HL-60/S4 treated with retinoic acid at 250 ng/mL for 4 days and 3 days (cell line): ENCODE results near the gene LRRC27.
"Not testable (repeated sequence)": the region's sequence is repeated elsewhere in the genome, so short reads cannot be mapped to it uniquely, and the experiment has no call there.

Experiments used
- in situ Hi-C: fragments of 300-500 bp; cut with MboI; formaldehyde crosslinking; loops from 2 replicates; pipeline ENCODE4 v1.7.0; 2022; ENCODE audit warnings: low sequenced_read_pairs

Gene LRRC27

DNA sequence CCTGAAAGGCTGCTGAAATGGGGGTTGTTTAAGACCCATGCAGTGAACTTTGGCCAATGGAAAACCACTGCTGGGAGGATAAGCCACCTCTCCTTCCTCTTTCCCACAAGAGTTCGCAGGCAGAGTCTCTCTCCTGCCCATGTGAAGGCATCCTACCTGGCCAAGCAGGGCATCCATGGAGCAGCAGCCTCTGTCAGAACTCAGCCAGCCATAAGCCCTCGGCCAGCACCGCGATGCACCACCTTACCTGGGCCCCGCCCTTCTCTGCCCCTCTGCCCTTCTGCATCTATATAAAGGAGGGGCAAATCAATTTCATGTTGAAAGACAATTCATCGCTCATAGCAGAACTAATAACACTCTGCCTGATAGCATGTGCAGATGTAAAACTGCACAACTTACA lies 18.1 kb upstream of the LRRC27 start:
- in situ Hi-C loops: no loop called here

DNA sequence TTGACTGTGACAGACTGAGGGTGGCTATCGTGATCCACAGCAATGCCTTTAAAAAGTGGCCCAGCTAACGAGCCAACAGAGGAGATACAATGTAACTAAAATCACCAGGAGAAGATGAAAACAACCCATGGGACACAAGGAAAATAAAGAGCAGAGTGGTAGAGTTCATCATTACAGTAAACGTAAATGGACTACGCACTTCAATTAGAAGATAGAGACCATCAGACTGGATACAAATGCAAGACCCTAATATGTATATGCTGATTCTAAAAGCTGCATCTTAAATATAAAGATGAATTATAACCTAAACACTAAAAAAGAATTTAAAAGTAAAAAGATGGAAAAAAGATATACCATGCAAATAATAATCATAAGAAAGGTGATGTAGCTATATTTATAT lies 17.7 kb upstream of the LRRC27 start:
- in situ Hi-C loops: no loop called here

DNA sequence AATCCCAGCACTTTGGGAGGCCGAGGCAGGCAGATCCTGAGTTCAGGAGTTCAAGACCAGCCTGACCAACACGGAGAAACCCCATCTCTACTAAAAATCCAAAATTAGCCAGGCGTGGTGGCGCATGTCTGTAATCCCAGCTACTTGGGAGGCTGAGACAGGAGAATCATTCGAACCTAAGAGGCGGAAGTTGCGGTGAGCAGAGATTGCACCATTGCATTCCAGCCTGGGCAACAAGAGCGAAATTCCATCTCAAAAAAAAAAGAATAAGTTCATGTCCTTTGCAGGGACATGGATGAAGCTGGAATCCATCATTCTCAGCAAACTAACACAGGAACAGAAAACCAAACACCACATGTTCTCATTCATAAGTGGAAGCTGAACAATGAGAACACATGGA lies 17.1 kb upstream of the LRRC27 start:
- in situ Hi-C loops: not testable (repeated sequence)

DNA sequence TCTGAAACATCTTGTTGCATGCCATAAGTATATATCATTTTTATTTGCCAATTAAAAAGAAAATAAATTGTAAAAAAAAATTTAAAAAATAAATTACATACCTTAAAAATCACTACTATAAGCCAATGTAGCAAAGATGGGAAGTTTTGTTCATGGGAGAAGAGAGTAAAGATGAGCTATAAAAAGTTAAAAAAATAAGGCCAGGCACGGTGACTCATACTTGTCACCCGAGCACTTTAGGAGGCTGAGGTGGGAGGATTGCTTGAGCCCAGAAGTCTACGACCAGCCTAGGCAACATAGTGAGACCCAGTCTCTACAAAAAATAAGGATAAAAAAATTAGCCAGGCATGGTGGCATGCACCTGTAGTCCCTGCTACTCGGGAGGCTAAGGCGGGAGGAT lies 15.9 kb upstream of the LRRC27 start:
- in situ Hi-C loops: no loop called here

DNA sequence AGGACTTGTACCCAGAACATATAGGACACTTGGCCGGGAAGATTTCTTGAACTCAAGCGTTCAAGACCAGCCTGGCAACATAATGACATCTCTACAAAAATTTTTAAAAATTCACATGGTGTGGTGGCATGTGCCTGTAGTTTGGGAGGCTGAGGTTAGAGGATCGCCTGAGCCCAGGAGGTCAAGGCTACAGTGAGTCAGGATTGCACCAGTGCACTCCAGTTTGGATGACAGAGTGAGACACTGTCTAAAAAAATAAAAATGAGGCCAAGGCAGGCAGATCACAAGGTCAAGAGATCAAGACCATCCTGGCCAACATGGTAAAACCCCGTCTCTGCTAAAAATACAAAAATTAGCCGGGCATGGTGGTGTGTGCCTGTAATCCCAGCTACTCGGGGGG lies 14.5 kb upstream of the LRRC27 start:
- in situ Hi-C loops: not testable (repeated sequence)

DNA sequence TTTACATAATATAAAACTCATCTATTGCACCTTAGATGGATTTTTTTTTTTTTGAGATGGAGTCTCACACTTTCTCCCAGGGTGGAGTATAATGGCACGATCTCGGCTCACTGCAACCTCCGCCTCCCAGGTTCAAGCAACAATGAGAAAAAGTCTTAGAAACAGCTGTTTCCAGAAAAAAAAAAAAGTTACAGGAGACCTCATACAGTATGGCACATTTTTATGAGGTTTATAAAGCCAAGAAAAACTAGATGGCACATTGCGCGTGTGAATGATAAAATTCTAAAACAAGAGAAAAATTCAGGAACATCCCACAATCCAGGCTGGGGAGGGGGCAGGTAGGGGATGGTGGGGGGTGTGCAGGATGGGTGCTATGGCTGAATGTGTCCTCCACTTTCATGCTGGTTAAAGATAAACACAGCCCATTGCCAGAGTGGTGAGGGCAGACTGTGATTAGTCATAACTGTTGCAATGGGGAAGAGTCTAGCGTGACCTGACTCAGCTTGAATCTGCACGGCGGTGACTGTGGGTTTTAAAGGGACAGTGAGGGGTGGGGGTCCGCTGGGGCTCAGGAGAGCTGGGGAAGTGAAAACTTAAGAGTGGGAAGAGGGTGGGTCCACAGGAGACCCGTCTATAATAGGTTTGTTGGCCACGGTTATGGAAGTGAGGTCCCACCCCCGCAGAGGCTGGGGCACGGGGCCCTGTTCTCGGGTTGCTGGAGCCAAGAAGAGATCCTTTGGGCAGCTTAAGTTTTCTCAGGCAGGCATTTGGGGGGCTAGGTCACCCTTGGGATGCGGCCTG lies 11.9 kb upstream of the LRRC27 start:
- in situ Hi-C loops: no loop called here

DNA sequence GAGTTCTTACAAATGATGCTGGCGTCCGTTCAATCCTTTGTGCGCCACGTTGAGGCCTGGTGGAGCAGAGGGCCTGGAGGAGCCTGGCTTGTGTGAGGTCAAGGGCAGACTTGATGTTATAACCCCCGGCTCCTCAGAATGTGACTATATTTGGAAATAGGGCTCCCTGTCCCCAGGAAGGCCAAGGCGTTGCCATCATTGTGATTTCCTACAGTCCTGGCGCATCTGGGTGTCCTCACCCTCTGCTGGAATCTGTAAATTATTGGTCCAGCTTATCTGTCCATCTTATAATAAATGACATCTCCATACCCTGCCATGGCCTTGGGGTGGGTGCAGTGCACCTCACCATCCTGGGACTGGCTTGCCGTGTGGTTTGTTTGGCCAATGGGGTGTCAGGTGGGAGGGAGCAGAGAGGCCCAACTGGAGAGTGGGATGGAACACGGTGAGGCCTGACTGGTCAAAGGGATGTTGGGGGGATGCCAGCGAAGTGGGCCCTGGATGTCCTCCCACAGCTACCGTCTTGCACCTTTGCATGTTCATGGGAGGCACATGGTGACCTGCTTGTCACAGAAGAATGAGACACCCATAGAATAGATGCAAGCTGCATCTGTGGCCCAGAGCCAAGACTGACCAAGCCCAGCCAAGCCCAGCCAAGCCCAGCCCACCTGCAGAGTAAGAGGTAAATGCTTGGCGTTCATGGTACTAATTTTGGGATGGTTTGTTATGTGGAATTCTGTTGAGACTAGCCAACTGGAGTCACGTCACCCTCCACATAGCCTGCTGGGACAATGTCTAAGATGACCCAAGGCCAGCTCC lies 11.1 kb upstream of the LRRC27 start:
- in situ Hi-C loops: no loop called here

DNA sequence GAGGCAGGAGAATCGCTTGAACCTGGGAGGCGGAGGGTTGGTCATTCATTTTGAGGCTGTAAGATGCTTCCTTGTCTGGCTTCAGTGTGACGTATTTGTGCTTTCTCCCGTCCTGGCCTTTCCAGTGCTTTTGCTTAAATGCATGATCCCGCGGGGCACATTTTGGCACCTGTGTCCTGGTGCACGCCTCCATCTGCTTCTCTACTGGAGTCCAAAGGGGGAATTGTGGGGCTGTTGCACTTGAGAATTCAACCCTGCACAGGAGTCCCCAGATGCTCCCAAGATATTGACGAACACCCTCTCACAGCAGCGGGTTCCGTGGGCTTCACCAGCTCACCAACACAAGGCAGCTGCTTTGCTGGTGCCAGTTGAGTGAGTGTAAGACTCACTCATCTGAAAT lies 10.3 kb upstream of the LRRC27 start:
- in situ Hi-C loops: no loop called here

DNA sequence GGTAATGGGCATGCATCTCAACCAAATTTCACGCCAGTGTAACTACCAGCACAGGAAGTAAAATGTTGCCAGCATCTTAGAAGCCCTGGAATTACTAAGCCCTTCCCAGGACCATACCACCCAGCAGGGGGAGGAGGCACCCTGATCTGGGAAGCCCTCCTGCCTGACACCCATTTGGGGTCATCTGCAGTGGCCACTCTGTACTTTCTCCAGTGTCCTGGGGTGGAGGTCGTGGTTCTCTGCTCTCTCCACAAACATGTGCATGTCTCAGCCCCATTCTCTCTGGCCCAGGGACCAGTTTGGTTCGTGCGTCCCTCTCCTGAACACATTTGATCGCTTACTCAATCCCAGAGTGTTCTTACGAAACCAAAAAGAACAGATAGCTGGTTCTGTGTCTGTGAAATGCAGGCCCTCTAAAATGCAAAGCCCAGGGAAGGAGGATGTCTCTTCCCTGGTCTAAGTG lies 9.4 kb upstream of the LRRC27 start:
- in situ Hi-C loops: no loop called here

DNA sequence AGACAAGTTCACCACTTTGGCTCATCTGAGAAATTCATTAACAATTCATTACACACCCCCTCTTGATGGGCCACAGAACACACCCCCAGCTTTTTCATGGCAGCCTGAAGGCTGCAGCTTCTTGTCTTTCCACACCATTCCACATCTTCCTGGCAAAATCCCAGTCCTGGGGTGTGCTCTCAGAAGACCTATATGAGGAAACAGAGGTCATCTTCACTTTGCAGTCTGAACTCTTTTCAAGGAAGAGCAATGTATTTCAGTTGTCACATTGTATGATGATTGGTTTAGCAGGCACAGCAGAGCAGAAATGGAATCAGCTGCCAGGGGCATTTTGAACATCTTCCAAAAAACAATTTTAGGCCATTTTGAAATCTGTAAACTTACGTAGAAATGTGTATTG lies 7.8 kb upstream of the LRRC27 start:
- in situ Hi-C loops: no loop called here

DNA sequence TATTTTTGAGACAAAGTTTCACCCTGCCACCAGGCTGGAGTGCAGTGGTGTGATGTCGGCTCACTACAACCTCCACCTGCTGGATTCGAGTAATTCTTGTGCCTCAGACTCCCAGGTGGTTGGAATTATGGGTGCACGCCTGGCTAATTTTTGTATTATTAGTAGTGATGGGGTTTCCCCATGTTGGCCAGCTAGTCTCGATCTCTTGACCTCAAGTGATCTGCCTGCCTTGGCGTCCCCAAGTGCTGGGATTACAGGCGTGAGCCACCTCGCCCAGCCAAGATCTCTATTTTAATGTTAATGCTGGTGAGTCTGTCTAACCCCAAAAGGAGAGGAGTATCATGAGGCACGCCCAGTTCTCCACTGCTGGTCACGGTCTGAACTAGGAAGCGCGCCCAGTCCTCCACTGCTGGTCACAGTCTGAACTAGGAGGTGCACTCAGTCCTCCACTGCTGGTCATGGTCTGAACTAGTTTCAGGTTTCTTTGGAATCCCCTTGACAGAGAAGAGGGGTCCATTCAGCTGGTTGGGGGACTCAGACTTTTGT lies 5.6 kb upstream of the LRRC27 start:
- in situ Hi-C loops: no loop called here

DNA sequence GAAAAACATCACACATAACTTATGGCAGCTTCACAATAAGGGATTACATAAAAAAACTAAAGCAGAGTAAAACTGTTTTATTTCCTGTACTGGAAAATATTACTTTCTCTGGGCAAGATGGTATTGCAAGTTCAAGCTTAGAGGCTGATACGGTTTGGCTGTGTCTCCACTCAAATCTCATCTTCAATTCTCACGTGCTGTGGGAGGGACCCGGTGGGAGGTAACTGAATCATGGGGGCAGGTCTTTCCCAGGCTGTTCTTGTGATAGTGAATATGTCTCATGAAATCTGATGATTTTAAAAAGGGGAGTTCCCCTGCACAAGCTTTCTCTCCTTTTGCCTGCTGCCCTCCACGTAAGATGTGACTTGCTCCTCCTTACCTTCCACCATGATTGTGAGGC lies 5.1 kb upstream of the LRRC27 start:
- in situ Hi-C loops: no loop called here

DNA sequence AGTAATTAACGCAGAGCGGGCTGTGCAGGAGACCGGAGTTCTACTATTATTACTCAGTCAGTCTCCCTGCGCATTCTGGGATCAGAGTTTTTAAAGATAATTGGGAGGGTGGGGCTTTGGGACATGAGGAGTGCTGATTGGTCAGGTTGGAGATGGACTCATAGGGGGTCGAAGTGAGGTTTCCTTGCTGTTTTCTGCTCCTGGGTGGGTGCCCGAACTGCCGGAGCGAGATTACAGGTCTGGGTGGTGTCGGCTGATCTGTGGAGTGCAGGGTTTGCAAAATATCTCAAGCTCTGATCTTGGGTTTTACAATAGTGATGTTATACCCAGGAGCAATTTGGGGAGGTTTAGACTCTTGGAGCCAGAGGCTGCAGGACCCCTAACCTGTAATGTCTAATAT lies 3.9 kb upstream of the LRRC27 start:
- in situ Hi-C loops: no loop called here

DNA sequence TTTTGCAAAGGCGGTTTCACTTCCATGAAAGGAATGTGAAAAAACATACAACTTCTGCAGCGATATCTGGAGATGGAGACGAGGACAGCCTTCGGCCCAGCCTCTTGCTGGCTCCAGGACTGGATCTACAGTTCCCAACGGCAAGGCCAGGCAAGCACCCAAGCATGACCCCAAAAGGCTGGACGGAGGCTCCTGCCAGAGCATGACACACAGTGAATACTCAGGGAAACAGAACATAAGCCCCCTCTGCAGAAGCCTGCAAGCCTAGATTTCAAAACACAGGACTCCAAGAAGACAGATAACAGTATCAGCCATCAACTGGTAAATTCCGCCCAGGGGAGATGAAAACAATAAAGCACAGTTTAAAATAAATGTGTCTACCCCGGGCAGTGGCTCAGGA lies 3.3 kb upstream of the LRRC27 start:
- in situ Hi-C loops: no loop called here

DNA sequence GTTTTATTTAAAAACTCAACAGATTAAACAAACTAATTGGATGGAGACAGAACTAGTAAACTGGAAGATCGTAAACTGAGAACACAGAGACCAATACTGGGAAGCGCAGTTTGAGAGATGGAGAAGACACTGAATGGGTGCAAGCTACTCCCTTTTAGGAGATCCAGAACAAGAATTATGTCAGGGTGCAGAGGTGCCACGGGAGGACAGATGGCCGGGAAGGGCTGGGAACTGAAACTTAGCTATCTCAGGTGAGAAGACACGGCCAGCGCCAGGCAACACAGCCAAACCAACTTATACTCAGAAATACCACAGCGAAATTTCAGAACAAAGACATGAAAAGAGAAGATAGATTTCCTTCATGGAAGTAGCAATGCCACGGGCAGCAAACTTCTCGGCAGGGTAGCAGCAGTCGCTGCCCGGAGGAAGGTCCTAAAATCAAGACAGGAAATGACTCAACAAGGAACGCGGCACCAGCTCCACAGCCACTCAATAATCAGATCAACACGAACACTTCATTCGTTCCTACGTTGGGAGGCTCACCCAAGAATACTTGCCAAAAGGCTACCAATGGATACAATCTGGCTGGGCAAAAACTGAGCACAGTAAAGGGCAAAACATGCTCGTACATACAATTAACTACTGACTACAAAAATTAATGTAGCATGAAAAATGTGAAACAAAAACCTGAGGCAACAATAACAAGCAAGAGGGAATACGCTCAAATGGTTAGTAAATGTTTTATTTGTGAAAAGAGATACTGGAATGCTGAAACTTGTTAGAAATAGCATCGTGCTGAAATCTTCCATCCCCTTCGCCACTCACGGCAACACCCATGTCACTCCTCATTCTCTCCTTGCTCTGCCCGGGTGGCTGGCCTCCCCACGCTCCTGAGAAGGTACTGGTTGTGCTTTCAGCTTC lies 2.2 kb upstream of the LRRC27 start:
- in situ Hi-C loops: no loop called here

DNA sequence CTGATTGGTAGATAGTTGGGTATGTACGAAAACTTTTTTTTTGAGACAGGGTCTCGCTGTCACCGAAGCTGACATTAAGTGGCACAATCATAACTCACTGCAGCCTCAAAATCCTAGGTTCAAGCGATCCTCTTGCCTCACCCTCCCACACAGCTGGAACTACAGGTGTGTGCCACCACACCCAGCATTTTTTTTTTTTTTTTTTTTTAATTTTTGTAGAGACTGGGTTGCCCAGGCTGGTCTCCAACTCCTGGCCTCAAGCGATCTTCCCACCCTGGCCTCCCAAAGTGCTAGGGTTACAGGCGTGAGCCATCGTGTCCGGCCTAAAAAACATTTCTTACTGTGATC lies 1.5 kb upstream of the LRRC27 start:
- in situ Hi-C loops: no loop called here

DNA sequence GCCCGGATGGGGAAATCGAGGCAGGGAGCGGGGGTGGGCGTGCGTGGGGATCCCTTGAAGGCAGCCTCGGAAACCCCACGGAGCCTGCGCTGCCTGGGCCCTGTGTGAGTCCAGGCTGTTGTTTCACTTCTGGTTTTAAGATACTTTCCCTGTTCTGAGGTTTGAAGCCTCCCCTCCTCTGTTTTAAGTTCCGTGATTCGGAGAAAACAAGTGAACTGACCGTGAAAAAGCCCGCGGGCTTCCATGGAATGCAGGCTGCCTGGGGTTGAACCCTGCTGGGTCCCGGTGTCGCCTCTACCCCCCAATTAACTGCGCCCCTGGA lies 401 bp downstream of the LRRC27 start:
- in situ Hi-C loops: no loop called here

DNA sequence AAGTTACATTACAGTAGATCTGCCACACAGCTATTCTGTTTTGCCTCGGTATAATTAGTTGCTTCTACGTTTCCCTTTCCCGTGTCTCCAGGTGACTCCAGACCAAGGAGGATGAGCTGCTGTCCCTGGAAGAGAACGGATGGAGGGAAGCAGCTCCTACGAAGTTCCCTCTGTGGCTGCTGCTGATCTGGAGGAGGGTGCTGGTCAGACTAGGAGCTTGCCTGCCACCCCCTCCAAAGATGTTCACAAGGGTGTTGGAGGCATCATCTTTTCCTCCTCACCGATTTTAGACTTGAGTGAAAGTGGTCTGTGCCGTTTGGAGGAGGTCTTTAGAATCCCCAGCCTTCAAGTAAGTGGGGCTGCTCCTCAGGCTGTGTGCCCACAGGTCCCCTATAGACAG lies 1.4 kb downstream of the LRRC27 start:
- in situ Hi-C loops: no loop called here

DNA sequence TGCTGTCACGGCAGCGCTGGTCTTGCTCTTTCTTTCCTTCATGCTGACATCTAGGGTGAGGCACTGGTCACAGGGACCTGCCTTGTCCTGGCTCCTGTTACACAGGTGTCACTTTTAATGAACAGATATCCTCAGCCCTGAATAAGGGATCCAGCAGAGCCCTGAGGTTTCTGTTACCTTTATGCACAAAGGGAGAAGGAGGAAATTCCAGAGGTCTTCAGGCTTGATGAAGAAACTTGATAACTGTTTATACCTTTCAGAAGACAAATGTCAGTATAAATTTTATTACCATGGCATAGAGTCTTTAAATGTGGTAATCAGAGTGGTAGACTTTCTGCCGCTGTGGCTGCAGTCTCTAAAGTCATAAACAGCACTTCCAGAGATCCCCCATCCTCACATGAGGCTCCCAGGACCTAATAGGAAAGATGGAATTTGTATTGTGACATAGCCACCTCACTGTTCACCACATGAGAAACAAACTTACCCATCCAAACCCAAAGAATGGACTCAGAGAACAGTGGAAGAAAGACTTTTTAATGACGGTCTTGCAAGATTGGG lies 2.7 kb downstream of the LRRC27 start:
- in situ Hi-C loops: no loop called here

DNA sequence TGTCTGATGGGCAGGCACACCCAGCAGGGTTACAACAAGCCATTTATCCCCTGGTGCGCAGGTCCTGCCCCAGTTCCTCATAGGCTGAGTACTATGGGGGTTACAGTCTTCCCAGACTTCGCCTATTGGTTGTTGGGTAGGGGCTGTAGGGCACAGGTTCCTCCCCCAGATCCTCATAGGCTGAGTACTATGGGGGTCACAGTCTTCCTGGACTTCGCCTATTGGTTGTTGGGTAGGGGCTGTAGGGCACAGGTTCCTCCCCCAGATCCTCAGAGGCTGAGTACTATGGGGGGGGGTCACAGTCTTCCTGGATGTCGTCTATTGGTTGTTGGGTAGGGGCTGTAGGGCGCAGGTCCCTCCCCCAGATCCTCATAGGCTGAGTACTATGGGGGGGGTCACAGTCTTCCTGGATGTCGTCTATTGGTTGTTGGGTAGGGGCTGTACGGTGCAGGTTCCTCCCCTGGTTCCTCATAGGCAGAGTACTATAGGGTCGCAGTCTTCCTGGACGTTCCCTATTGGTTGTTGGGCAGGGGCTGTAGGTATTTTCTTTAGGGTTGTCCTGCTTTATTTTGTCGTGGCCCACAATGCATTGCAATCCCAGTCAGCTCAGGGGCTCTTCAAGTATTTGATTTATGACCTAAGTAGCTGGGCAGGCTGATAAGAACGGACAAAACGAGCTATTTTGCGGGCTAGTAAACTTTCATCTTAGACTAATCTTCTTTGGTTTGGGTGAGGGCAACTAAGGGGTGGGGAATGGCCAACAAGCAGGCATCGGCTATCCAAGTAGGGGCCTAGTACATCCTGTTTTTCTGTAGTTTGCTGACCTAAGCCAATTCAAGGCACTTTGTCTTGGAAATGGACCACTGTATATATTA lies 3.4 kb downstream of the LRRC27 start:
- in situ Hi-C loops: no loop called here
